Right hindlimb (tissue), 1 donor: Measurements from ENCODE around the gene DLEC1.

Experiments used
- DNase-seq: peaks from one replicate; pipeline ENCODE4 v3.0.0-alpha.2; 2018

Gene DLEC1

GRCh38 chr3:38111696-38112377 is 72.8 kb downstream of the DLEC1 start:
- no peak for DNase-seq

- no peak for DNase-seq
Observed at GRCh38 chr3:38112378-38112761, 73.4 kb downstream of the DLEC1 start.

GRCh38 chr3:38114052-38114874 is 75.3 kb downstream of the DLEC1 start:
- peak; percentile 16 for DNase-seq

- DNase-seq = peak; percentile 15
Observed at GRCh38 chr3:38114875-38115644, 76.1 kb downstream of the DLEC1 start.

- peak; percentile 10 for DNase-seq
Observed at GRCh38 chr3:38115645-38116427, 76.8 kb downstream of the DLEC1 start.

GRCh38 chr3:38116471-38117162 is 77.6 kb downstream of the DLEC1 start:
- peak; percentile 16 for DNase-seq

- peak; percentile 26 for DNase-seq
Observed at GRCh38 chr3:38117163-38117716, 78.2 kb downstream of the DLEC1 start.

GRCh38 chr3:38117748-38118420 is 78.9 kb downstream of the DLEC1 start:
- DNase-seq = peak; percentile 62

- DNase-seq = peak; percentile 12
Observed at GRCh38 chr3:38118421-38119247, 79.6 kb downstream of the DLEC1 start.

- DNase-seq = no peak
Observed at GRCh38 chr3:38119248-38119544, 80.2 kb downstream of the DLEC1 start.

- DNase-seq = no peak
Observed at GRCh38 chr3:38119821-38120692, 81.0 kb downstream of the DLEC1 start.

GRCh38 chr3:38120693-38121450 is 81.9 kb downstream of the DLEC1 start:
- no peak for DNase-seq

GRCh38 chr3:38121451-38121831 is 82.4 kb downstream of the DLEC1 start:
- no peak for DNase-seq

- no peak for DNase-seq
Observed at GRCh38 chr3:38121832-38122461, 82.9 kb downstream of the DLEC1 start.

- no peak for DNase-seq
Observed at GRCh38 chr3:38122712-38123290, 83.8 kb downstream of the DLEC1 start.

GRCh38 chr3:38124324-38125122 is 85.5 kb downstream of the DLEC1 start:
- DNase-seq = no peak
